Ramos (cell line): ENCODE data around the gene LMO7.

ENCODE experiments used
- in situ Hi-C: fragments of 300-500 bp; cut with MboI; formaldehyde crosslinking; loops from one replicate; pipeline ENCODE4 v1.14.3; 2022; ENCODE audit warnings: low sequenced_read_pairs; ENCODE audit not compliant: unreplicated experiment

LMO7 gene

GRCh38 chr13:75872980-75873379 is 236.8 kb downstream of the LMO7 start:
- in situ Hi-C loops = loop anchor here (10.0 kb wide), 1 partner anchor 1032 kb away; no protein-coding TSS in a partner anchor

DNA sequence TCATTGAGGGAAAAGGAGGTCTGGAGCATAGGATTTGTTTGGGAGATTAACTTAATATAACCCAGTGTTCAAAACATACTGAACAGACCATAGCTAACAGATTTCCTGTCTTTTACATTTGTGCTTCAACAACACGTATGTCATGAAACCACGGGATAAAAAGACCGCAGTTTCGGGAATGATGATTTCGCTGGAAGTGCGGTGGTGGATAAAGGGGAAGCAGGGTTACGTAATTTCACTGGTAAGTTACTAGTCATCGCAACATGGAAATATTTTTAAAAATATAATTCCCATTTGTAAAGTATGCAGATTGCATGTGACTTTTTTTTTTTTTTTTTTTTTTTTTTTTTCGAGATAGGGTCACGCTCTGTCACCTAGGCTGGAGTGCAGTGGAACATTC is 237.4 kb downstream of the LMO7 start:
- in situ Hi-C loops = loop anchor here (10.0 kb wide), 1 partner anchor 1031 kb away; no protein-coding TSS in a partner anchor

- in situ Hi-C loops = loop anchor here (5.0 to 10.0 kb wide), 2 partner anchors 597 to 1029 kb away; no protein-coding TSS in a partner anchor
Observed at GRCh38 chr13:75875450-75875849, 239.3 kb downstream of the LMO7 start.

DNA sequence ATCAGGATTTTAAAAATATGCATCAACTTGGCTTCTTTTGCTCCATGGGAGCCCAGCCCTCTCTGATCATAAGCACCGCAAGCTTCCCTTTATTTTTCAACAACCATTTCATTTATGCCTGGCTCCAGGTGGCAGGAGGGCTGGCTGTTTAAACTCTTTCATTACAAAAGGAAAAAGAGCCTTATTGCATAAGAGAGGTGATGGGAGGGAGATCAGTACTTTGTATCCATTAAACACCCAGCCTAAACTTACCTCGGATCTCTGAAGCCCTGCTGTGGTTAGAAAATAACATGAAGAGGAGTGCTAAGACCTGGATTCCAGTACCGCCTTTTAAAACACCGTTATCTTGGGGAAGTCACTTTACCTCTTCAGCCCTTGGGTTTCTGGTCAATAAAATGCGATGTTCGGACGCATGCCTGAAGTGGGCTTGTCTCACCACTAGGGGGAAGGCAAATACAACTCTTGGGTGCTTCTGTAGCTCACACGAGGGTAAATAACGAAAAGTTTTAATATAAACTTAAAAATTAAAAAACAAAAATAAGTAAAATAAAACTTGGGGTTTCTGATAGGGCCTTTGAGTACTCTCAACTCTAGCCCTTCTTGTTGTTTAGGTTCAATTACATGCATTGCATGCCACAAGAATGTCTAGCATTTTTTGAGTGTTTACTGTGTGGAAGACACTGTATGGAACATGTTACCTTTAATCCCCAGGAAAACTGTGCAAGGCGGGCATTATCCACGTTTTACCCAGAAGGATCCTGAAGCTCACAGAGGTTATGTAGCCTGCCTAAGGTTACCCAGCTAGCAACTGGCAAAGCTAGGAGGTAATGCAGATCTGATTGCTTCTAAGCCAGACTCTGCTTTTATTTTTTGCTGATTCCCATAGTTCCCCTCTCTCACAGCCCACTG is 240.3 kb downstream of the LMO7 start:
- in situ Hi-C loops = loop anchor here (5.0 to 10.0 kb wide), 2 partner anchors 596 to 1028 kb away; no protein-coding TSS in a partner anchor

DNA sequence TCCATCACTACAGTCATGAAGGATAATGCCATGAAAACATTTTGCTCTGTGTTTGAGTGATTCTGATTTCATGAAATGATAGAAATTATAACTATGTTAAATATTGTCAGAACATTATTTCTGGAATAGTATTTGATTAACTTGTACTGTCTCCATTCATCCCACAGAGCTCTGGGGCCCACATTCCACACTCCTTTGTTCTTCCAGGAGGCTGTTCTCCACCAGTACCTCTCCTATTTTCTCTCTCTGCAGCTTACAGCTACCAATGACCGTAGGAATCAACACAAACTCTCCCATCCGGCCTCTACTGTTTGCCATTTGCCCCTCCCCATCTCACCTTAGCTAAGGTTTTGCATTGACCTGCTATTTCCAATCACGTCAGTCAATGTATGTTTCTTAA is 240.9 kb downstream of the LMO7 start:
- in situ Hi-C loops = loop anchor here (5.0 to 10.0 kb wide), 2 partner anchors 595 to 1028 kb away; no protein-coding TSS in a partner anchor

GRCh38 chr13:75879656-75880055 is 243.5 kb downstream of the LMO7 start:
- in situ Hi-C loops = loop anchor here (5.0 to 10.0 kb wide), 2 partner anchors 593 to 1025 kb away; no protein-coding TSS in a partner anchor

DNA sequence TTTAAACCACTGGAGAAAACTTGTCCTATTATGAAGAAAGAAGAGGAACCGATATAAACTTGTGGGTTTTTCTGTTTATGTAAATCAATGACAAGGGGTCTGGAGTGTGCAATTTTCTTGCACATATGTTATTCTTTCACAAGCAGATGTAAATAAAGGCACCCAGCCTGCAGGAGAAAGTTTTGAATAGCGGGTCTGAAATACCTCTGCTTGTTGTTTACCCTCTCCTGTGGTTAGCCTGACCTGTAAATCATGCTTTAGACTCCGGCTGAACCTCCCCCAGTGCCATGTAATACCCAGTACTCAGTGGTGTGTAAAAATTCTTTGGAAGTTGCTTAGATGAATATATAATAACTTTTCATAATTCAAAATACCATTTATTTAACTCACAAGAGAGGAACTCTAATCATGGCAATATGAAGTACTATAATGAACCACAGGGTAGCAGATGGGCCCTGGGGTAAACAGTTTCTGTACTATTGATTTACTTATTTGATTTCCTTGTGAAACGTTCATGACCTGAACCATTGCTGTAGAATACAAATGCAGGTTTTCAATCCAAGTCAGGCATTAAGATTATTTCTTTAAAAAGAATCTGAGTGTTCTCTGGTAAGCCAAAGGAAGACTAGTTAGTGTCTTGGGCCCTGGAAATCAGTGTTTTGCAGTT is 245.1 kb downstream of the LMO7 start:
- in situ Hi-C loops = no loop called here

DNA sequence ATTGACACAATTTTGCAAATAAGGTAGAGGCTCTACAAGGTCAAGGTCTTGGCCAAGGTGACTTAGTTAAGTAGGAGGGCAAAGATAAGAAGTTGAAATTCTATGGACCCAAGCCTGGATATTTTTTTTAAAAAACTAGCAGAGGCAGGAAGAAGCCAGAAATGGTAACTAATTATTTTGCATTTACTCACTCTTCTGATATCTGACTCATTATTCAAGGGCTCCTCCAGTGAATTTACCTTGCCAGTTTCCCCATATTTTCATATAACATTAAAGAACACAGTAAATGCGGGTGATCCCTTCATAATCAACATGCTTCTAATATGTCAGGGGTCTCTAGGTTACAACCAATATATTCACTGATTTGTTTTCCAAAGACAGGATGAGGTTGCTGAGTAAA is 246.1 kb downstream of the LMO7 start:
- in situ Hi-C loops = no loop called here

DNA sequence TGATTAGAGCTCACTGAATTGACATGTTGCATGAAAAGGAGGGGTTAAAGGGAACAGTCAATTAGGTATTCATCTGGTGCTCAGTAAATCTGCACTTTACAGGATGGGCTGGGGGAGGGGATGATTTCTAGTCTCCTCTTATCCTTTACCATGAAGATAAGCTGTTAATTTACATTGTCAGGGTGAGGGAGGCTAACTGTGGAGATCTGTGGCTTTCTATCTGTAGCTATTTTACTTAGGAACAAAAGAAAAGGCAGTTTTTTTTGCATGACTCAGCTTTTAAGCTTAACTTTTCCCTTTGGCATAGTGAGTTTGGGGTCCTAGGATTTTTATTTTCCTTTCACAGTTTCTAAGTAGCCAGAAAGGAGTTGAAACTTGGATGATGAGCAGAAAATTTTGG is 253.3 kb downstream of the LMO7 start:
- in situ Hi-C loops = no loop called here

DNA sequence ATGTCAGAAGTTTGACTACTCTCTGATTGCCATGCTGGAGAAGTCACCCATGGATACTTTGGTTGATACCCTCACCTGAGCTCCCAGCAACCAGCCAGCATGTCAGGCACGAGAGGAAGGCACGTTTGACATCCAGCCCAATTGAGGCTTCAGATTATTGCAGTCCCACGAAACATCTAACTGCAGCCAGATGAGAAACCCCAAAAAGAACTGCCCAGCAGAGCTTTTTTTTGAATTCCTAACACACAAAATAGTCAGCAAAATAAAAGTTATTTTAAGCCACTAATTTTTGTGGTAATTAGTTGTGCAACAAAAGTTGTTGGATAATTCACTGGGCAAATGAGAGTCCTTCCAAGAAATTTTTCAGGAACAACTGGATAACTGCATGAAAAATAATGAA is 259.0 kb downstream of the LMO7 start:
- in situ Hi-C loops = no loop called here

- in situ Hi-C loops = no loop called here
Observed at GRCh38 chr13:75896271-75896670, 260.1 kb downstream of the LMO7 start.

DNA sequence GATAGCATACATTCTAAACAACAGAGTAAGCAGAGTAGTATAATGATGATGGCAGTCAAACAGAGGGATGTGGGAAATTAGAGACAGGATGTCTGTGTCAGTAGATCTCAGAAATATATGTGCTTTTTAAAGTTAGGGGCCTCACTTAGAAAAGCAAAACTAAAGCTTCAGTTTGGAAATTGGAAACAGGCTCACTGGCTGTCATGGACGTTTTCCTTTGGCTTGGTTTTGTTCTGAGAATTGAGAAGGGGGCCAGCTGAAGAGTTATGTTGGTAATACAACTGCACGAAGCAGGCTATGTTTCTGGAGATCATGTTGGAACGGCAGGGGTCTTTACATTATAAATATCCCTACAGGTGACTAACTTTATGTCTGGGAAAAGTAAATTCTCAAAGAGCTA is 261.3 kb downstream of the LMO7 start:
- in situ Hi-C loops = no loop called here

DNA sequence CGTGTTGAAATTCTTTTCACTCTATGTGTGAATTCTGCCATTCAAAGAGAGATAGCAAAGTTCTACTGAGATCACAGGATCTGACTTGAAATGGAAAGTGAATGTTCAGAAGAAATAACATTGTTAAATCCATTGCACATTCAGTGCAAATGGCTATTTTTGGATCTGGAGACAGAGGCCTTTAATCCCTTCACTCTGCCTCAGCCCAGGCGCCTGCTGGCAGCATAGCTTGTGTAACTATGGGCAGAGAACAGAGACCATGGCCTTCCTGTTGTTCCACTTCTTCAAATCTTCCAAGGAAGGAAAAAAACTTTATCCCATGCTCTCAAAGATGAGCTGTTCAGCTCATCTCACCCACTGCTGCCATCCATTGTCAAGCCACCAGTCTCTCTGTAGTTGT is 265.4 kb downstream of the LMO7 start:
- in situ Hi-C loops = no loop called here

- in situ Hi-C loops = no loop called here
Observed at GRCh38 chr13:75902166-75903104, 266.3 kb downstream of the LMO7 start.

GRCh38 chr13:75904012-75904411 is 267.9 kb downstream of the LMO7 start:
- in situ Hi-C loops = no loop called here

- in situ Hi-C loops = no loop called here
Observed at GRCh38 chr13:75906315-75906714, 270.2 kb downstream of the LMO7 start.

DNA sequence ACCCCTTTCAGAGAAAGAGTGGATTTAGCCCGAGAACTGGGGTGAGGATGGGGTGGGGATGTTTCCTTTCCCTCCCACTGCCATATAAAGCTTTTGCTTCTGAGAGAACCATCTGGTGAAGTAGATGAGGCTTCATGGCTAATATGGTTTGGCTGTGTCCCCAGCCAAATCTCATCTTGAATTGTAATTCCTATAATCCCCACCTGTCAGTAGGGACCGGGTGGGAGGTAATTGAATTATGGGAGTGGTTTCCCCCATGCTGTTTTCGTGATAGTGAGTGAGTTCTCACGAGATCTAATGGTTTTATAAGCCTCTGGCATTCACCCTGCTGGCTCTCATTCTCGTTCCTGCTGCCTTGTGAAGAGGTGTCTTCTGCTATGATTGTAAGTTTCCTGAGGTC is 270.9 kb downstream of the LMO7 start:
- in situ Hi-C loops = no loop called here

DNA sequence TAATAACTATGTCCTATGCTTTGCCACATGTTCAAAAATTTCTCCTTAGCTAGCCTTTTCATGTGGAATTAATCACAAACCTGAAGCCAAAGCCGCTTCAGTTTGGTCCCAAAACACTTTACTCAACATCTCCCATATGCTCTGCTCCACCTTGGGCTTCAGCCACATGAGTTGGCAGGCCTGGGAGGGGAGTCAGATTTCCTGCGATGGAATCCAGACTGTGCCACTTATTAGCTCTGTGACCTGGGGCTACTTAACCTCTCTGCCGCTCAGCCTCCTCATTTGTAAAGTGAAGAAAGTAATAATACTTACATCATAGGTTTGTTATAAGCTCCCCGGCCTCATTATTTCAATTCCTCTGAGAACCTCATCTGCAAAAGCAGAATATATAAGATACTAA is 272.0 kb downstream of the LMO7 start:
- in situ Hi-C loops = no loop called here
